ENCODE results near the gene SELENOF. TPM values are rescaled to one million over a fixed set of nuclear protein-coding genes. Genes with fewer than 3 reads are reported as not detected.
"Not testable (repeated sequence)": the region's sequence is repeated elsewhere in the genome, so short reads cannot be mapped to it uniquely, and the experiment has no call there.

SELENOF gene
- polyA plus RNA-seq, 4 donors, result 239 to 369 (median 301) TPM

DNA sequence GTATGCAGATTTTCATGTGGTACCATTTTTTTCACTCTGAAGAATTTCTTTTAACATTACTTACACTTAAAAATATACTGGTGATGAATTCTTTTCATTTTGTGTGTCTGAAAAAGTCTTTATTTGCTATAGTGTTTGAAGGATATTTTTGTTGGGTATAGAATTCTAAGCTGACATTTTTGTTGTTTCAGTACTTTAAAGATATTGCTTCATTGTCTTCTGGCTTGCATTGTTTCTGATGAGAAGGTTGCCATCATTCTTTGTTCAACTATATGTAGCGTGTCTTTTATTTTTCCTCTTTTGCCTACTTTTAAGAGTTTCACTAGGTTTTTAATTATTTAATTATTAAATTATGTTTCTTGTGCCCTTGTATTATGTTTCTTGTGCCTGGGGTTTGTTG is 8.5 kb upstream of the SELENOF start:
- DNase-seq (ENCODE audit: low read depth in 4 of 4, low spot score in 2 of 4), result no peak

GRCh38 chr1:86916752-86917151 is 2.8 kb upstream of the SELENOF start:
- DNase-seq (ENCODE audit: low read depth in 4 of 4, low spot score in 2 of 4), result no peak

GRCh38 chr1:86915737-86916235 is 1.9 kb upstream of the SELENOF start:
- no peak for DNase-seq (ENCODE audit: low read depth in 4 of 4, low spot score in 2 of 4)

DNA sequence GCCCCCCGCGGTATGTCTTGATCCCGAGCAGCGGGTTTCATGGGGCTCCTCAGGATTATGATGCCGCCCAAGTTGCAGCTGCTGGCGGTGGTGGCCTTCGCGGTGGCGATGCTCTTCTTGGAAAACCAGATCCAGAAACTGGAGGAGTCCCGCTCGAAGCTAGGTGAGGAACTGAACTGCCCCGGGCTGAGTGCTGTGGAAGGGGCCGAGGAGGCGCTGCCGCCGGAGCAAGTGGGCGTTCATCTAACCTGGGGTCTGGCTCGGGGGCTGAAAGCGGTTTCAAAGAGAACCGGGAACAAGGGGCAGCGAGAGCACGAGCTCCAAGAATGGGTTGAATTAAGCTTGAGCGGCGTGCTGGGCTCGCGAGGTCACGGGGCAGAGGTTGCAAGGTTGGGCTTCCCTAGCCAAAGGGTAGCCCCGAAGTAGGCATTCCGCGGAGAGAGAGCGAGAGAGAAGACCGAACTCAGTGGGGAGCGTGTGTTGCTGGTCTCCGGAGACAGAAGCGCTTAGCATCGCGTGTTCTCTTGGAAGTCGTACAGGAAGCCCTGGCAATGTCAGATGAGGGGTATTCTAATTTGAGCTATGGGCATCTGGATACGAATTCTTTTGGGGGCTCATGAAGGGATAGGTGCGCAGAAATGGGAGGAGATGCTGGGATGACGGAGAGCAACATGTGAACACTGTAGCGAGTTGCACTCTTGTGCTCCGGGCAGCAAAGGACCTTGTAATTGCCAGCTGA is 1.2 kb upstream of the SELENOF start:
- peak; percentile 37 to 67 (median 42) for DNase-seq (ENCODE audit: low read depth in 4 of 4, low spot score in 2 of 4)

- peak in 1 of 4 donors; percentile 52 for DNase-seq (ENCODE audit: low read depth in 4 of 4, low spot score in 2 of 4)
These were observed 673 bp upstream of the SELENOF start, which contains the start of gene HS2ST1 for GRCh38 chr1:86914601-86914997. Gene HS2ST1, plus strand, starts transcription at chr1:86914635.

GRCh38 chr1:86913399-86913895 is 479 bp downstream of the SELENOF start:
- DNase-seq (ENCODE audit: low read depth in 4 of 4, low spot score in 2 of 4), result peak in 2 of 4 donors; percentile 22 to 79

DNA sequence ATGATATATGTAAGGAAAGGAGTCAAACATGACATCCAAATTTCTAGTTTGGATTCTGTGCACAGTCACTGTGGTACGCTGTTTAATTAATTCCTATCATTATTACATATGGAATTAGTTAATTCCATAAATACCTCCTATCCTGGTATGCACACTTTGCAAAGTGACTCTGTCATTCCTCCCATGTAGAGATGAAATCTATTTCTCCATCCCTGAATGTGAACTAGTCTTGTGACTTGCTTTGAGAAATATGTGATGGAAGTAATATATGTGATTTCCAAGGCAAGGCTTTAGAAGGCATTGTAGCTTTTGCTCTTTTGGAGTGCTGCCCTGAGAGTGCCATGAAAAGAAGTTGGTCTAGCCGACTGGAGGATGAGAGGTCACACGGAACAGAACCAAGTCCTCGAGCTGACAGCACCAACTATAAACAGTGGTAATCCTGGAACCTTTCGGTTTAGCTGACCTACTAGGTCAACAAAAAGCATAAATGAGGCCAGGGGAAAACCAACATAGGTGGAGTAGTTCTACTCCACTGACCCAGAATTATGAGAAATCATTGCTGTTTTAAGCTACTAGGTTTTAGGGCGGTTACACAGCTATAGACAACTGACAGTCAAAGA is 1.5 kb downstream of the SELENOF start:
- no peak for DNase-seq (ENCODE audit: low read depth in 4 of 4, low spot score in 2 of 4)

- no peak for DNase-seq (ENCODE audit: low read depth in 4 of 4, low spot score in 2 of 4)
These were observed 7.5 kb downstream of the SELENOF start for GRCh38 chr1:86906419-86906818.

DNA sequence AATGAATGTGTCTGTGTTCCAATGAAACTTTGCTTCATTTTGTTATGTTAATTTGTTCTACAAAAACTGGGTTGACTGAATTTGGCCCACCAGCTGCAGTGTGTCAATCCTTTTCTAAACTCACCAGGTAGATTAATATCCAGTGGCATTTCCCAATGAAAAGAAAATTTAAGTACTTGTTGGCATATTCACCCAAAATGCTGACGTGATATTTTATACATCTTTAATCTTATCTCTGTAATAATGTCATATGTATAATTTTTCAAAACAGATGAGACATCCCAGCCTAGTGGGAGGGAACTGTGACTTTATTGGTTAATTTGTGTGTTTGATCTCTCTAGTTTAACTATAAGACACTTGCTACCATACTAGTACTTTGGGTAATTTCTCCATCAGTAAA is 8.1 kb downstream of the SELENOF start:
- no peak for DNase-seq (ENCODE audit: low read depth in 4 of 4, low spot score in 2 of 4)

- not testable (repeated sequence) for DNase-seq (ENCODE audit: low read depth in 4 of 4, low spot score in 2 of 4)
These were observed 14.5 kb downstream of the SELENOF start for GRCh38 chr1:86899401-86899800.

DNA sequence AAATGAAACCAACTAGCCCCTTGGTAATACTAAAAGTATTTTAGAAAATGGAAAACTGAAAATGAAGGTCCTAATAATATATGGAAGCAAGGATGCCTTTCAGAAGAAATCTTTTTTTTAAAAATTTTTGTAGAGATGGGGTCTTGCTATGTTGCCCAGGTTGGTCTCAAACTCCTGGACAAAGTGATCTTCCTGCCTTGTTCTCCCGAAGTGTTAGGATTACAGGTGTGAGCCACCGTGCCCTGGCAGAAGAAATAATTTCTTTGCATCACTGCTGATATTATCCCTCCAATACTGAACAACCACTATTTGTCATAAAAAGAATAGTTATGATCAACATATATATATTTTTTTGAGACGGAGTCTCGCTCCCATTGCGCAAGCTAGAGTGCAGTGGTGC is 25.6 kb downstream of the SELENOF start:
- DNase-seq (ENCODE audit: low read depth in 4 of 4, low spot score in 2 of 4), result no peak

DNA sequence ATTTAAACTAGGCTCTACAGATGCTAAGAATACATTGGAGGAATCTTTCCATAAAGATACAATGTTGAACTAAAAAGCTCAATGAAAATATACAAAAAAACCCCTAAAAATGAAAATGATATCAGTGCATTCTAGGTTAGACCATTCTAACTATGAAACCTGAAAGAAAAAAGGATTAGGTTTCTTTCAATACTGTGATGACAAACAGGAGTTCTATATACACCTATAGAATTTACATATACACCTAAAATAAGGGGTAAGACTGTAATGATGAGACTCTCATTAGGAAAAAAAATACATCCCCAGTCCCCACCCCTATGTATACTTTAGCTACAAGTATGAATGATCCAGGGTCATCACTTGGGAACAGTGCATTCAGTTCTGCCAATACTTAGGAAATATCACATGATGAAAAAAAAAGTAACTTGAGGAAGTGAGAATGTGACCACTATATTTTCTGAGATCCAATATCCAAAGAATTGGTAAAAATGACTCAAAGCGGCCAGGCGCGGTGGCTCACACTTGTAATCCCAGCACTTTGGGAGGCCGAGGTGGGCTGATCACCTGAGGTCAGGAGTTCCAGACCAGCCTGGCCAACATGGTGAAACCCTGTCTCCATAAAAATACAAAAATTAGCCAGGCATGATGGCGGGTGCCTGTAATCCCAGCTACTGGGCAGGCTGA is 26.3 kb downstream of the SELENOF start:
- no peak for DNase-seq (ENCODE audit: low read depth in 4 of 4, low spot score in 2 of 4)

GRCh38 chr1:86875722-86876121 is 38.2 kb downstream of the SELENOF start:
- no peak for DNase-seq (ENCODE audit: low read depth in 4 of 4, low spot score in 2 of 4)

GRCh38 chr1:86872086-86872485 is 41.8 kb downstream of the SELENOF start:
- no peak for DNase-seq (ENCODE audit: low read depth in 4 of 4, low spot score in 2 of 4)

DNA sequence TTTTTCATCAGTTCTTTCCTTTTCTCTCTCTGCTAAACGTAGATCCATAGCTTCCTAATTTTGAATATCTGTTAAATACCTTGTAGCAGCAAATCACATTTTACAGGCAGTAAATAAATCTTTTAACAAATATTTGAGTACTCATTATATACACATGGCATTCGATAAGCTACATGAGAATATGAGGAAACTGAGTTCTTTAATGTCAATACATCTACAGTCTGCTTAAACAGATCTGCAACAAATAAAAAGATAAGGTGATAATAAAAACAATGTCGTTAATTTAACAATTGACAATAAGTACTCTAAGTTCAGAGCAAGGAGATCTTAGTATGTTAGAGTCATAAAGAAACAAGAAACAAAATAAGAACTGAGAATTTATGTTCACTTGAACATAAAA is 42.9 kb downstream of the SELENOF start:
- no peak for DNase-seq (ENCODE audit: low read depth in 4 of 4, low spot score in 2 of 4)

GRCh38 chr1:86868477-86868876 is 45.4 kb downstream of the SELENOF start:
- no peak for DNase-seq (ENCODE audit: low read depth in 4 of 4, low spot score in 2 of 4)

GRCh38 chr1:86867278-86867677 is 46.6 kb downstream of the SELENOF start:
- DNase-seq (ENCODE audit: low read depth in 4 of 4, low spot score in 2 of 4), result not testable (repeated sequence)

DNA sequence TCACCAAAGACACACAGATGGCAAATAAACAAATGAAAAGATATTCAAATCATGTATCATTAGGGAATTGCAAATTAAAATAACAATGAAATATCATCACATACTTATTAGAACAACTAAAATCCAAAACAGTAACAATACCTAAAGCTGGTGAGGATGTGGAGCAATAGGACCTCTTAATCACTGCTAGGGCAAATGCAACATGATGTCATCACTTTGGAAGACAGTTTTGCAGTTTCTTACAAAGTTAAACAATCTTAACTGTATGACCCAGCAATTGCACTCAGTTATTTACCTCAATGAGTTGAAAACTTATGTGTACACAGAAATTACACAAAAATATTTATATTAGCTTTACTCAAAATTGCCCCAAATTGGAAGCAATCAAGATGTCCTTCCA is 47.3 kb downstream of the SELENOF start:
- no peak for DNase-seq (ENCODE audit: low read depth in 4 of 4, low spot score in 2 of 4)

DNA sequence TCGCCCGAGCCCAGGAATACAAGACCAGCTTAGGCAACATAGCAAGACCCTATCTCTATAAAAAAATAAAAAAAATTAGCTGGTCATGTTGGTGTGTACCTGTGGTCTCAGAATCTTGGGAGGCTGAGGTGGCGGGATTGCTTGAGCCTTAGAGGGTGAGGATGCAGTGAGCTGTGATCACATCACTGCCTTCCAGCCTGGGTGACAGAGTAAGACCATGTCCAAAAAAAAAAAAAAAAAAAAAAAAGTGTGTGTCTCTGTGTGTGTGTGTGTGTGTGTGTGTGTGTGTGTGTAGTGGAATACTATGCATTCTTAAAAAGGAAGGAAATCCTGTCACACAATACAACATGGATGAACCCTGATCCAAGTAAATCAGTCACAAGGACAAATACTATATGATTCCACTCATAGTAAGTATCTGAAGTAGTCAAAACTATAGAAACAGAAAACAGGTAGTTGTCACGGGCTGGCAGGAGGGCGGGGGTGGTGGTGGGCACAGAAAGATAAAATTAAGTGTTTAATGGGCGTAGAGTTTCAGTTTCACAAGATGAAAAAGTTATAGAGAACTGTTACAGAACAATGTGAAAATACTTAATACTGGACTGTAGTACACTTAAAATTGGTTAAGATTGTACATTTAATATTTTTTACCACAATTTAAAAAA is 47.8 kb downstream of the SELENOF start:
- DNase-seq (ENCODE audit: low read depth in 4 of 4, low spot score in 2 of 4), result no peak

DNA sequence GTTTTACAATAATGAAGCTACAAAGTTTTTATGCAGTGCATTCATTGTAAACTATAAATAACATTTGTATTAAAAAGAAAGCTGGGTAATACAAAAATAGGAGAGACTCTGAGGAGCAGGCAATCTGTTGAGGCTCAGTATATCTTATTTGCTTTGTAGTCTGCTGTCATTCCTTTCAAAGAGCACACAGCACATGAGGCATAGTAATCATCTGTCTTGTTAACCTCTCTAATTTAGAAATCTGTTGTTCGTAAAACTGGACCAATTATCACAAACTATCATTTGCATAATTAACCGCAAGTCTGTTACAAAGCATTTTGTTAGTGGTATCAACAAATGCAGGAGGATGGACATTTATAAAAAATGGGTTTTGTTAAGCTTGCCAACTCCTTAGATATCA is 51.0 kb downstream of the SELENOF start:
- DNase-seq (ENCODE audit: low read depth in 4 of 4, low spot score in 2 of 4), result no peak

DNA sequence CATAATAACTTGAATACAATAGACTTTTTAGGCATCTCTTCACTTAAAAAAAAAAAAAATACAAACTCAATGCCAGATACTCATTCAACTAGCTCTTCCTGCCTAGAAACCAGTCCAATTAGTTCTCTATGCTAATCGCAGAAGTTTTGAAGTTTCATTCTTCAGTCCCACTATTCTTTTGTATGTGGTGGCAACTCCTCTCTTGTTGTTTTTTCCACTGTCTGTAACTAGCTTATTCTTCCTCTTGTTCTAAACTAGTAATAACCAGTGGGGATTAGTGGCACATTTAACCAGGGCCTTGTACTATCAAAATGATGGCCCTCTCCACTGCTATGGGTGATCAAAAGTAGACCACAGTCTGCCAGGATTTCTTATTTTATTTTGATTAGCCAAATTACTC is 52.5 kb downstream of the SELENOF start:
- DNase-seq (ENCODE audit: low read depth in 4 of 4, low spot score in 2 of 4), result no peak
